Heart left ventricle (tissue), 13 donors: ENCODE measurements around the gene JAKMIP1.

Experiments
- POLR2A ChIP-seq, 2 donors: fragments of 450-650 bp; IDR thresholded peaks; one replicate each; pipeline ENCODE4 v1.6.1; 2017; ENCODE audit warnings: antibody characterized with exemption in 2 of 2, mild to moderate bottlenecking in 2 of 2, moderate library complexity in 2 of 2
- TF ChIP-seq, protein P1 (sequence below), 12 donors: fragments of 200-600 bp; sonication (generic) in 4 of 12; IDR thresholded peaks; one replicate each; pipeline versions ENCODE4 v1.5.0 to v1.8.0; 2018 to 2022; ENCODE audit warnings: antibody characterized with exemption in 12 of 12, mild to moderate bottlenecking in 5 of 12
- donor health status: ischemic (EF 13 %, LVEDD 7.1; RV severe dilation, severe dysfunction).
- donor health status: DM: no; HTN: yes; CAD: no.
- donor health status: DM: no; HTN: no; CAD: no.
- donor health status: ischemic (EF 25% LVEDD 6.9; RV normal size, moderate dysfunction).
- donor health status: ischemic (EF 25% LVEDD 5.7; RV mildly dilated, moderate dysfunction).
- donor health status: ischemic (EF 35%, LVEDD 5.7; RV mildly dilated, moderate dysfunction).
- donor health status: nonischemic (EF 11% LVEDD 7.7; RV severe dilation, severe dysfunction).
- donor health status: DM: yes; HTN: yes; CAD: no.
- donor health status: PGD.
- donor health status: ischemic (EF 29% LVEDD 5.4; RV normal size, mild dysfunction).
- donor health status: nonischemic (EF 23%, LVEDD 6.1; RV moderate dilation, normal function).

DNA sequence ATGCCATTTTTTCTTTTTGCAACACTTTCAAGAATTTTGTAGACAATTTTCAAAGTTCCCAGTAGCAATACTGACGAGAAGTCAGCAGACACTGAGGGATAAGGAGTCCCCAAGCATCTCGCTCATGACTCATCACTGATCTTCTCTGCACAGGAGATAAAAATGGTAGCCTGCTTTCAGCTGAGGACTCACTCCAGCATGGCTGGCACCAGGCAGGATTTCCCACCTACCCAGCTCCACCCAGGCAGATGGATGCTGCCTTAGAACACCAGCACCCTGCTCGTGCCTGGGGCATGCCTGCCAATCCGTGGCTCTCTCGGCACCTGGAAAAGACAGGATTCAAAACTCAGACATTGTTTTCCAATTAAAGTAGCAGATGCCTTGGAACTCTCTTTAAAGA lies 24.9 kb downstream of the JAKMIP1 start:
- TF ChIP-seq, protein P1, sequence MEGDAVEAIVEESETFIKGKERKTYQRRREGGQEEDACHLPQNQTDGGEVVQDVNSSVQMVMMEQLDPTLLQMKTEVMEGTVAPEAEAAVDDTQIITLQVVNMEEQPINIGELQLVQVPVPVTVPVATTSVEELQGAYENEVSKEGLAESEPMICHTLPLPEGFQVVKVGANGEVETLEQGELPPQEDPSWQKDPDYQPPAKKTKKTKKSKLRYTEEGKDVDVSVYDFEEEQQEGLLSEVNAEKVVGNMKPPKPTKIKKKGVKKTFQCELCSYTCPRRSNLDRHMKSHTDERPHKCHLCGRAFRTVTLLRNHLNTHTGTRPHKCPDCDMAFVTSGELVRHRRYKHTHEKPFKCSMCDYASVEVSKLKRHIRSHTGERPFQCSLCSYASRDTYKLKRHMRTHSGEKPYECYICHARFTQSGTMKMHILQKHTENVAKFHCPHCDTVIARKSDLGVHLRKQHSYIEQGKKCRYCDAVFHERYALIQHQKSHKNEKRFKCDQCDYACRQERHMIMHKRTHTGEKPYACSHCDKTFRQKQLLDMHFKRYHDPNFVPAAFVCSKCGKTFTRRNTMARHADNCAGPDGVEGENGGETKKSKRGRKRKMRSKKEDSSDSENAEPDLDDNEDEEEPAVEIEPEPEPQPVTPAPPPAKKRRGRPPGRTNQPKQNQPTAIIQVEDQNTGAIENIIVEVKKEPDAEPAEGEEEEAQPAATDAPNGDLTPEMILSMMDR (IDR thresholded peaks at IDR 0.05), result no peak
- no peak for TF ChIP-seq POLR2A (IDR thresholded peaks at IDR 0.05)
